Measurements from ENCODE around the gene ARL6IP1.

DNA sequence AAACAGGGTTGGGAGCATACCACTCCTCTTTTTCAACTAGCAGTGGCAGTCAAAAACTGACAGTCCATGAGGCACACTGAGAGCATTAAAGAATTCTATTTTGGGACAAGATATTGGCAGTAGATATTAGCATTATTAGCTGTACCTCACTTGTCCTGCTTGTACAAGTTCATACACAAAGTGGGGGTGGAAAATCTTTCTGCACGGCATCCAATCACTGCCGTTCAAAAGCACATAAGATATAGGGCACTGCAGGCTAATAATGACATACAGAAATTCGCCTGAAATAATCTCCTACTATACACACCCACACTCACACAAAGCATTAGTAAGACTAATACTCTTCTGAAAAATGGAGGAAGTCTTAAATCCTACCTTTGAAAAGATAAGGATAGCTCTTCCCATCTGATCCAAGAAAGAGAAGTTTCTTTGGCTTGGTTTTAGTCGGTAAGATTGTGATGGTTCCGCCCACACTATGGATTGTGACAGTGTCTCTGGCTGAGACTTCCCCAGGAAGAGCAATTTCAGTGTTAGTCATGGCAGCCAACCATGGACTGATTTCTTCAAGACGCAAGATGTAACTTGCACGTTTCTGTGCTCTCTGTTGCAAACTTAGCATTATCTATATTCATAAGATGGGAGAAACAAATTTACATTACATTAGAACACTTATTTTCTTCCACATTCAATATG, 40.6 kb upstream of the ARL6IP1 start:
- TF ChIP-seq, protein P1, sequence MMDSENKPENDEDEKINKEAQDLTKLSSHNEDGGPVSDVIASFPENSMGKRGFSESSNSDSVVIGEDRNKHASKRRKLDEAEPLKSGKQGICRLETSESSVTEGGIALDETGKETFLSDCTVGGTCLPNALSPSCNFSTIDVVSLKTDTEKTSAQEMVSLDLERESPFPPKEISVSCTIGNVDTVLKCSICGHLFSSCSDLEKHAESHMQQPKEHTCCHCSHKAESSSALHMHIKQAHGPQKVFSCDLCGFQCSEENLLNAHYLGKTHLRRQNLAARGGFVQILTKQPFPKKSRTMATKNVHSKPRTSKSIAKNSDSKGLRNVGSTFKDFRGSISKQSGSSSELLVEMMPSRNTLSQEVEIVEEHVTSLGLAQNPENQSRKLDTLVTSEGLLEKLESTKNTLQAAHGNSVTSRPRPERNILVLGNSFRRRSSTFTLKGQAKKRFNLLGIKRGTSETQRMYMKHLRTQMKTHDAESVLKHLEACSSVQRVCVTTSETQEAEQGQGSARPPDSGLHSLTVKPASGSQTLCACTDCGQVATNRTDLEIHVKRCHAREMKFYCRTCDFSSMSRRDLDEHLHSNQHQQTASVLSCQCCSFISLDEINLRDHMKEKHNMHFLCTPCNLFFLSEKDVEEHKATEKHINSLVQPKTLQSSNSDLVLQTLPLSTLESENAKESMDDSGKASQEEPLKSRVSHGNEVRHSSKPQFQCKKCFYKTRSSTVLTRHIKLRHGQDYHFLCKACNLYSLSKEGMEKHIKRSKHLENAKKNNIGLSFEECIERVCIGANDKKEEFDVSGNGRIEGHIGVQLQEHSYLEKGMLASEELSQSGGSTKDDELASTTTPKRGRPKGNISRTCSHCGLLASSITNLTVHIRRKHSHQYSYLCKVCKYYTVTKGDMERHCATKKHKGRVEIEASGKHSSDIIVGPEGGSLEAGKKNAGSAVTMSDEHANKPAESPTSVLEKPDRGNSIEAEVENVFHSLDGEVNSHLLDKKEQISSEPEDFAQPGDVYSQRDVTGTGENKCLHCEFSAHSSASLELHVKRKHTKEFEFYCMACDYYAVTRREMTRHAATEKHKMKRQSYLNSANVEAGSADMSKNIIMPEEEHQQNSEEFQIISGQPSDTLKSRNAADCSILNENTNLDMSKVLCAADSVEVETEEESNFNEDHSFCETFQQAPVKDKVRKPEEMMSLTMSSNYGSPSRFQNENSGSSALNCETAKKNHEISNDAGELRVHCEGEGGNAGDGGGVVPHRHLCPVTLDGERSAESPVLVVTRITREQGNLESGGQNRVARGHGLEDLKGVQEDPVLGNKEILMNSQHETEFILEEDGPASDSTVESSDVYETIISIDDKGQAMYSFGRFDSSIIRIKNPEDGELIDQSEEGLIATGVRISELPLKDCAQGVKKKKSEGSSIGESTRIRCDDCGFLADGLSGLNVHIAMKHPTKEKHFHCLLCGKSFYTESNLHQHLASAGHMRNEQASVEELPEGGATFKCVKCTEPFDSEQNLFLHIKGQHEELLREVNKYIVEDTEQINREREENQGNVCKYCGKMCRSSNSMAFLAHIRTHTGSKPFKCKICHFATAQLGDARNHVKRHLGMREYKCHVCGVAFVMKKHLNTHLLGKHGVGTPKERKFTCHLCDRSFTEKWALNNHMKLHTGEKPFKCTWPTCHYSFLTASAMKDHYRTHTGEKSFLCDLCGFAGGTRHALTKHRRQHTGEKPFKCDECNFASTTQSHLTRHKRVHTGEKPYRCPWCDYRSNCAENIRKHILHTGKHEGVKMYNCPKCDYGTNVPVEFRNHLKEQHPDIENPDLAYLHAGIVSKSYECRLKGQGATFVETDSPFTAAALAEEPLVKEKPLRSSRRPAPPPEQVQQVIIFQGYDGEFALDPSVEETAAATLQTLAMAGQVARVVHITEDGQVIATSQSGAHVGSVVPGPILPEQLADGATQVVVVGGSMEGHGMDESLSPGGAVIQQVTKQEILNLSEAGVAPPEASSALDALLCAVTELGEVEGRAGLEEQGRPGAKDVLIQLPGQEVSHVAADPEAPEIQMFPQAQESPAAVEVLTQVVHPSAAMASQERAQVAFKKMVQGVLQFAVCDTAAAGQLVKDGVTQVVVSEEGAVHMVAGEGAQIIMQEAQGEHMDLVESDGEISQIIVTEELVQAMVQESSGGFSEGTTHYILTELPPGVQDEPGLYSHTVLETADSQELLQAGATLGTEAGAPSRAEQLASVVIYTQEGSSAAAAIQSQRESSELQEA (CRISPR knock-in tag; IDR thresholded peaks at IDR 0.05; ENCODE audit: not compliant biosample characterization), result no peak
- TF ChIP-seq, protein P2, sequence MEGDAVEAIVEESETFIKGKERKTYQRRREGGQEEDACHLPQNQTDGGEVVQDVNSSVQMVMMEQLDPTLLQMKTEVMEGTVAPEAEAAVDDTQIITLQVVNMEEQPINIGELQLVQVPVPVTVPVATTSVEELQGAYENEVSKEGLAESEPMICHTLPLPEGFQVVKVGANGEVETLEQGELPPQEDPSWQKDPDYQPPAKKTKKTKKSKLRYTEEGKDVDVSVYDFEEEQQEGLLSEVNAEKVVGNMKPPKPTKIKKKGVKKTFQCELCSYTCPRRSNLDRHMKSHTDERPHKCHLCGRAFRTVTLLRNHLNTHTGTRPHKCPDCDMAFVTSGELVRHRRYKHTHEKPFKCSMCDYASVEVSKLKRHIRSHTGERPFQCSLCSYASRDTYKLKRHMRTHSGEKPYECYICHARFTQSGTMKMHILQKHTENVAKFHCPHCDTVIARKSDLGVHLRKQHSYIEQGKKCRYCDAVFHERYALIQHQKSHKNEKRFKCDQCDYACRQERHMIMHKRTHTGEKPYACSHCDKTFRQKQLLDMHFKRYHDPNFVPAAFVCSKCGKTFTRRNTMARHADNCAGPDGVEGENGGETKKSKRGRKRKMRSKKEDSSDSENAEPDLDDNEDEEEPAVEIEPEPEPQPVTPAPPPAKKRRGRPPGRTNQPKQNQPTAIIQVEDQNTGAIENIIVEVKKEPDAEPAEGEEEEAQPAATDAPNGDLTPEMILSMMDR (CRISPR knock-in tag; IDR thresholded peaks at IDR 0.05), result no peak
- TF ChIP-seq PCBP1 (IDR thresholded peaks at IDR 0.05; ENCODE audit: borderline replicate concordance, low read depth, low read length), result no peak
- TF ChIP-seq, protein P3, sequence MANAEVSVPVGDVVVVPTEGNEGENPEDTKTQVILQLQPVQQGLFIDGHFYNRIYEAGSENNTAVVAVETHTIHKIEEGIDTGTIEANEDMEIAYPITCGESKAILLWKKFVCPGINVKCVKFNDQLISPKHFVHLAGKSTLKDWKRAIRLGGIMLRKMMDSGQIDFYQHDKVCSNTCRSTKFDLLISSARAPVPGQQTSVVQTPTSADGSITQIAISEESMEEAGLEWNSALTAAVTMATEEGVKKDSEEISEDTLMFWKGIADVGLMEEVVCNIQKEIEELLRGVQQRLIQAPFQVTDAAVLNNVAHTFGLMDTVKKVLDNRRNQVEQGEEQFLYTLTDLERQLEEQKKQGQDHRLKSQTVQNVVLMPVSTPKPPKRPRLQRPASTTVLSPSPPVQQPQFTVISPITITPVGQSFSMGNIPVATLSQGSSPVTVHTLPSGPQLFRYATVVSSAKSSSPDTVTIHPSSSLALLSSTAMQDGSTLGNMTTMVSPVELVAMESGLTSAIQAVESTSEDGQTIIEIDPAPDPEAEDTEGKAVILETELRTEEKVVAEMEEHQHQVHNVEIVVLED (CRISPR knock-in tag; IDR thresholded peaks at IDR 0.05; ENCODE audit: borderline replicate concordance), result no peak
- no peak for TF ChIP-seq DMAP1 (CRISPR knock-in tag; IDR thresholded peaks at IDR 0.05)
- TF ChIP-seq ZBTB38 (CRISPR knock-in tag; IDR thresholded peaks at IDR 0.05), result no peak
- TF ChIP-seq, protein P4, sequence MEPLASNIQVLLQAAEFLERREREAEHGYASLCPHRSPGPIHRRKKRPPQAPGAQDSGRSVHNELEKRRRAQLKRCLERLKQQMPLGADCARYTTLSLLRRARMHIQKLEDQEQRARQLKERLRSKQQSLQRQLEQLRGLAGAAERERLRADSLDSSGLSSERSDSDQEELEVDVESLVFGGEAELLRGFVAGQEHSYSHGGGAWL (CRISPR knock-in tag; IDR thresholded peaks at IDR 0.05), result no peak
- no peak for TF ChIP-seq CBX1 (IDR thresholded peaks at IDR 0.05; ENCODE audit: low read depth)
- TF ChIP-seq HDAC6 (IDR thresholded peaks at IDR 0.05; ENCODE audit: low read depth, low read length), result no peak
- TF ChIP-seq, protein P5, sequence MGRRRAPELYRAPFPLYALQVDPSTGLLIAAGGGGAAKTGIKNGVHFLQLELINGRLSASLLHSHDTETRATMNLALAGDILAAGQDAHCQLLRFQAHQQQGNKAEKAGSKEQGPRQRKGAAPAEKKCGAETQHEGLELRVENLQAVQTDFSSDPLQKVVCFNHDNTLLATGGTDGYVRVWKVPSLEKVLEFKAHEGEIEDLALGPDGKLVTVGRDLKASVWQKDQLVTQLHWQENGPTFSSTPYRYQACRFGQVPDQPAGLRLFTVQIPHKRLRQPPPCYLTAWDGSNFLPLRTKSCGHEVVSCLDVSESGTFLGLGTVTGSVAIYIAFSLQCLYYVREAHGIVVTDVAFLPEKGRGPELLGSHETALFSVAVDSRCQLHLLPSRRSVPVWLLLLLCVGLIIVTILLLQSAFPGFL (CRISPR knock-in tag; IDR thresholded peaks at IDR 0.05), result no peak
- TF ChIP-seq ELF1 (CRISPR knock-in tag; IDR thresholded peaks at IDR 0.05), result no peak
- TF ChIP-seq ZSCAN9 (CRISPR knock-in tag; IDR thresholded peaks at IDR 0.05; ENCODE audit: borderline replicate concordance), result no peak
- no peak for TF ChIP-seq TBP (CRISPR knock-in tag; IDR thresholded peaks at IDR 0.05)
- TF ChIP-seq, protein P6, sequence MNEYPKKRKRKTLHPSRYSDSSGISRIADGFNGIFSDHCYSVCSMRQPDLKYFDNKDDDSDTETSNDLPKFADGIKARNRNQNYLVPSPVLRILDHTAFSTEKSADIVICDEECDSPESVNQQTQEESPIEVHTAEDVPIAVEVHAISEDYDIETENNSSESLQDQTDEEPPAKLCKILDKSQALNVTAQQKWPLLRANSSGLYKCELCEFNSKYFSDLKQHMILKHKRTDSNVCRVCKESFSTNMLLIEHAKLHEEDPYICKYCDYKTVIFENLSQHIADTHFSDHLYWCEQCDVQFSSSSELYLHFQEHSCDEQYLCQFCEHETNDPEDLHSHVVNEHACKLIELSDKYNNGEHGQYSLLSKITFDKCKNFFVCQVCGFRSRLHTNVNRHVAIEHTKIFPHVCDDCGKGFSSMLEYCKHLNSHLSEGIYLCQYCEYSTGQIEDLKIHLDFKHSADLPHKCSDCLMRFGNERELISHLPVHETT (CRISPR knock-in tag; conservative IDR thresholded peaks at IDR 0.05), result no peak
